ENCODE results near the gene CLEC4D. TPM values are rescaled to one million over a fixed set of nuclear protein-coding genes. Genes with fewer than 3 reads are reported as not detected.

The CLEC4D gene
- total and polyA plus RNA-seq, 2 of the 8 experiments (the other 6 are each of a cell fraction or from before 2014, with no cell fraction given), result 0.14 TPM; not detected in 1

DNA sequence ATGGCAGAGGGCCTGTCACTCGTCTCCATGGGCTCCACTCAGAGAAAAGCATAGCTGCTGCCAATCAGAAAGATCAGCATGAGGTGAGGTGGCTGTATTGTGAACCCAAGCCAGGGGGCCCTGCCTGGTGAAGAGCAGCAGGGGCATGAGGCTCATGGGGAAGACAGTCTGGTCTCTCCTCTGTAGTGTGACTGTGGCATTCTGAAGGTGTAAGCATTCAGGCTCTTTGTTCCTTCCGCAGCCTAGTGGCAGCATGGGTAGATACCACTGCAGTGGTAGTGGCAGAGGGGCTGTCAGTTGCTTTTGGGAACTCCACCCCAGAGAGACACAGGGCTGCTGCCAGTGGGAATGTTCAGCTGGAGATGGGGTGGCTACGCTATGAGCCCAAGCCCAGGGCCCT, 5.1 kb upstream of the CLEC4D start:
- H3K9me3 ChIP-seq (ENCODE audit: insufficient read depth in 2 of 2, low read depth in 1 of 2, low read length in 1 of 2), result no peaks in the 10 kb centered on the region
- H2AK5ac ChIP-seq (ENCODE audit: low read depth, low read length), result no peak overlapping the region
- H2BK20ac ChIP-seq (ENCODE audit: low read length), result peak overlapping the region; percentile 66; the same call in 1 of the 2 replicates
- no peaks in the 10 kb centered on the region for H3K27me3 ChIP-seq (replicated peaks in 1 of 4; ENCODE audit: control insufficient read depth in 3 of 4, extremely low read depth in 1 of 4, insufficient read depth in 3 of 4, low read length in 3 of 4)
- no peaks in the 10 kb centered on the region for H3K79me1 ChIP-seq (ENCODE audit: low read depth, low read length)
- no peaks in the 10 kb centered on the region for H3K36me3 ChIP-seq (ENCODE audit: control insufficient read depth in 2 of 4, insufficient read depth in 4 of 4, low read length in 3 of 4)
- DNase-seq (ENCODE audit: low read depth in 1 of 2, low spot score in 2 of 2), result no peak
- H3K4me2 ChIP-seq (ENCODE audit: insufficient read depth in 1 of 2, low read depth in 2 of 2, low read length in 2 of 2), result peak overlapping the region in 1 of 2 experiments; percentile 39; a peak in 1 of 4 replicates
- H3K79me2 ChIP-seq (ENCODE audit: control insufficient read depth in 1 of 2, insufficient read depth in 2 of 2, low read length in 2 of 2), result no peaks in the 10 kb centered on the region
- no peak overlapping the region for H3K23ac ChIP-seq (ENCODE audit: insufficient read length)
- peaks cover 0 to 17% (median 11%) of the 10 kb centered on the region in 4 experiments; a peak in 6 of 7 replicates for H3K4me1 ChIP-seq (replicated peaks in 1 of 4; ENCODE audit: control insufficient read depth in 3 of 4, insufficient read depth in 4 of 4, low read length in 3 of 4)
- no peak for TF ChIP-seq EZH2 (IDR thresholded peaks at IDR 0.05; ENCODE audit: low read depth, low read length, severe bottlenecking)
- no peak for TF ChIP-seq MAFK (IDR thresholded peaks at IDR 0.05; ENCODE audit: low read depth, low read length)
- no peak for TF ChIP-seq SRF (IDR thresholded peaks at IDR 0.05; ENCODE audit: low read depth, low read length)
- TF ChIP-seq, protein P1, sequence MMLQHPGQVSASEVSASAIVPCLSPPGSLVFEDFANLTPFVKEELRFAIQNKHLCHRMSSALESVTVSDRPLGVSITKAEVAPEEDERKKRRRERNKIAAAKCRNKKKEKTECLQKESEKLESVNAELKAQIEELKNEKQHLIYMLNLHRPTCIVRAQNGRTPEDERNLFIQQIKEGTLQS (IDR thresholded peaks at IDR 0.05; ENCODE audit: insufficient read depth, low read depth, low read length), result no peak
- TF ChIP-seq SIX5 (IDR thresholded peaks at IDR 0.05; ENCODE audit: low read depth, low read length), result no peak
- no peak for TF ChIP-seq TAF7 (optimal IDR thresholded peaks at IDR 0.05; ENCODE audit: borderline replicate concordance, low read depth, low read length)
- no peak for TF ChIP-seq RAD21 (IDR thresholded peaks at IDR 0.05 in 1 of 2, conservative IDR thresholded peaks at IDR 0.05 in 1 of 2; ENCODE audit: low read depth in 2 of 2, low read length in 2 of 2)
- TF ChIP-seq FOSL1 (IDR thresholded peaks at IDR 0.05; ENCODE audit: insufficient read depth, low read depth, low read length), result no peak
- no peak for TF ChIP-seq TBP (IDR thresholded peaks at IDR 0.05; ENCODE audit: low read depth, low read length)
- no peak for TF ChIP-seq RBBP5 (IDR thresholded peaks at IDR 0.05; ENCODE audit: borderline replicate concordance, low read depth, low read length)
- H3K23me2 ChIP-seq (ENCODE audit: low read depth, low read length), result no peaks in the 10 kb centered on the region
- H4K91ac ChIP-seq (replicated peaks; ENCODE audit: insufficient read length, low read length), result no peak overlapping the region
- 0 out of 2 replicates have a peak overlapping the region, but pooled peaks have one; percentile 49 for H2BK5ac ChIP-seq (ENCODE audit: low read depth, low read length)
- FAIRE-seq, result no peak
- H2BK120ac ChIP-seq (replicated peaks; ENCODE audit: low read depth, low read length), result no peak overlapping the region
- H4K5ac ChIP-seq (ENCODE audit: insufficient read length, low read depth, low read length), result no peak overlapping the region
- ChIA-PET CTCF (ENCODE audit: partially characterized antibody) (interaction anchor here (1.1 kb wide), 1 partner anchor 18 kb away, joined by 3 read pairs; no protein-coding TSS in a partner anchor), POLR2A (ENCODE audit: partially characterized antibody) (no interaction called here)
- peak overlapping the region; percentile 60; the same call in 1 of the 2 replicates for H3K18ac ChIP-seq (ENCODE audit: extremely low read depth, low read length)
- no peak overlapping the region for H3K27ac ChIP-seq (ENCODE audit: low read depth, low read length)
- peak overlapping the region; percentile 78; the same call in 1 of the 2 replicates for H2BK12ac ChIP-seq (ENCODE audit: low read depth, low read length)
- H3K56ac ChIP-seq (replicated peaks; ENCODE audit: insufficient read length, low read depth, low read length), result no peak overlapping the region
- H2BK15ac ChIP-seq (ENCODE audit: low read length), result peak overlapping the region; percentile 89; the same call in 1 of the 2 replicates
- H3K4me3 ChIP-seq (ENCODE audit: extremely low read depth in 1 of 4, insufficient read depth in 2 of 4, low read depth in 3 of 4, low read length in 4 of 4), result no peak overlapping the region
- 83% methylated on average over 3 of the region's 3 CpGs; no CpG with 5 or more reads in 1 of the 2 experiments for WGBS, 2 experiments (ENCODE audit: extremely low coverage in 1 of 2, insufficient coverage in 1 of 2, insufficient read length in 1 of 2, insufficient replicate concordance in 2 of 2, low coverage in 1 of 2, low lambda C conversion rate in 2 of 2, missing lambda C conversion rate in 1 of 2)
- H3K9ac ChIP-seq (replicated peaks in 1 of 4; ENCODE audit: extremely low read depth in 1 of 4, low read depth in 3 of 4, low read length in 3 of 4), result no peak overlapping the region
- peak overlapping the region; percentile 82 for H2AFZ ChIP-seq (ENCODE audit: low read length)
- H4K20me1 ChIP-seq (replicated peaks in 1 of 2; ENCODE audit: control insufficient read depth in 1 of 2, insufficient read depth in 2 of 2, low read length in 2 of 2), result no peaks in the 10 kb centered on the region
- H4K8ac ChIP-seq (ENCODE audit: extremely low read depth, insufficient read depth, low read length), result no peak overlapping the region
- no peak overlapping the region for H3K14ac ChIP-seq (ENCODE audit: insufficient read length)
- no peak overlapping the region for H3K4ac ChIP-seq (replicated peaks; ENCODE audit: insufficient read length, low read depth, low read length)

All from H1 (cell line).